Activated CD8-positive, alpha-beta memory T cell treated with anti-CD3 and anti-CD28 coated beads for 36 hours (primary cell): Measurements from ENCODE around the gene VWA5B2. TPM values are rescaled to one million over a fixed set of nuclear protein-coding genes. Genes with fewer than 3 reads are reported as not detected.

Source experiments
- CTCF ChIA-PET: fragments of 350-600 bp; sonication (Branson Sonifier 250); formaldehyde crosslinking; loops from one replicate; lab custom pipeline; 2021; ENCODE audit warnings: antibody characterized with exemption; lab: Charles Lee
- POLR2A ChIA-PET: fragments of 350-600 bp; sonication (Branson Sonifier 250); formaldehyde crosslinking; loops from one replicate; lab custom pipeline; 2021; ENCODE audit warnings: antibody characterized with exemption; lab: Charles Lee
- total RNA-seq, 2 experiments: library from RNA; stranded (reverse); gene quantifications; one replicate each; pipeline ENCODE4 v1.2.3, GENCODE V29; 2021

Gene VWA5B2
- total RNA-seq, 2 experiments from 2014 or later: not detected

DNA sequence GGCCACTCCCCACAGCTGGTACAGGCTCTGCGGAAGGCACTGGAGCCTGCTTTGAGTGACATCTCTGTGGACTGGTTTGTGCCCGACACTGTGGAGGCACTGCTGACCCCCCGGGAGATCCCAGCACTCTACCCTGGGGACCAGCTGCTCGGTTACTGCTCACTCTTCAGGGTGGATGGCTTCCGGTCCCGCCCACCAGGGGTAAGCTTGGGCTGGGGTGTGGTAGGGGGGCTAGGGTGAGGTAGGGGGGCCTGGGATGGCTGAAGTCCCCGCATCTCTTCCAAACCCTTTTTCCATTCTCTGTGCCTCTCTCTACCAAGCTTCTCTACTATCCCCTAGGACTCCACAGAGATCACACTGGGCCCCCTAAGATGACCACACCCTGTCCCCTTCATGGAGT is 7.8 kb downstream of the VWA5B2 start:
- ChIA-PET CTCF (interaction anchor here (0.6 to 2.7 kb wide), 3 partner anchors 9 to 13 kb away, joined by 3 to 15 read pairs (median 7); partner anchors contain the start of gene EEF1AKMT4), POLR2A (no interaction called here)

DNA sequence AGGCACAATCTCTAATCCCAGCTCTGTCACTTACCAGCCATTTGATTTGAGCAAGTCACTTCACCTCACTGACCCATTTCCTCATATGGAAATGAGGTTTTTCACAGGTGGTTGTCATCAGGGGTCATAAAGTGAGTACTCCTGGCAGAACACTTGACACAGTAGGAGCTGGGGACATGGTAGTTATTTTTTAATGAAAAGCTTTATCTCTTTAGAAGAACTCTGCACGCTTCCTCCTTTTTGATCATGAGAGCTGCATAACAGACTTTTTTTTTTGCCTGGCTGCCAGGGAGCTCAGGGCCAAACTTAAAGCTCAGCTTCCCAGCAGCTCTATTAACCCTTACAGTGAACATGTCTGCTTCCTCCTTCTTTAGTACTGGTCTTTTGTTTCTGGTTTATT is 8.4 kb downstream of the VWA5B2 start:
- POLR2A ChIA-PET: no interaction called here
- CTCF ChIA-PET: interaction anchor here (0.5 to 2.7 kb wide), 3 partner anchors 10 to 15 kb away, joined by 4 to 15 read pairs (median 7); partner anchors contain the start of gene EEF1AKMT4

DNA sequence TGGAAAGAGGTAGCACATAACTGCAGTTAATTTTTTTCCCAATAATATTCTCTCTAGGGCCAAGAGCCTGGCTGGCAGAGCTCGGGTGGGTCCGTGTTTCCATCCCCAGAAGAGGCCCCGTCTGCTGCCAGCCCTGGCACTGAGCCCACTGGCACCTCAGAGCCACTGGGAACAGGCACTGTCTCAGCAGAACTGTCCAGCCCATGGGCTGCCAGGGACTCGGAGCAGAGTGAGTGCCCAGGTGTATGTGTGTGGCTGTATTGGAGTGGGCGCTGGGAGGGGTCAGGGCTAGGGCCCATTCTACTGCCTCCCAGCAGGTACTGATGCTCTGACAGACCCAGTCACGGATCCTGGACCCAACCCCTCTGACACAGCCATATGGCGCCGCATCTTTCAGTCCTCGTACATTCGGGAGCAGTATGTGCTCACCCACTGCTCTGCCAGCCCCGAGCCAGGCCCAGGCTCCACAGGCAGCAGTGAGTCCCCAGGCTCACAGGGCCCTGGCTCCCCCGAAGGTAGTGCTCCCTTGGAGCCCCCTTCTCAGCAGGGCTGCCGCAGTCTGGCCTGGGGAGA is 8.9 kb downstream of the VWA5B2 start:
- ChIA-PET CTCF (interaction anchor here (0.5 to 2.7 kb wide), 3 partner anchors 11 to 15 kb away, joined by 4 to 15 read pairs (median 7); partner anchors contain the start of gene EEF1AKMT4), POLR2A (no interaction called here)

DNA sequence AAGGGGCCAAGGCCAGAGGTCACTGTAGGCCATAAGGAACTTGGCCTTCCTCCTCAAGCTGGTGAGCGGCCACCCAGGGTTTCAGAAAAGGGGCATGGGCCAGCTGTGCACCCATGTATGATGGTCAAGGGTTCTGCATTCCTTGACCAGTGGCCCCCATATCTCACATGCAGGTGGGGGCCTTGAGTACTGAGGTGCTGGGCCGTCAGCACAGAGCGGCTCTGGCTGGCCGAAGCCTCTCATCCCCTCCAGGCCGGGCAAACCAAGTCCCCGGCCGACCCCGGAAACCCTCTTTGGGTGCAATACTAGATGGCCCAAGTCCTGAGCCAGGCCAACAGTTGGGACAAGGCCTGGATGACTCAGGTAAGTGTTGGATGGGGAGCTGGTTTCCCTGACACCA is 9.8 kb downstream of the VWA5B2 start:
- CTCF ChIA-PET: interaction anchor here (0.8 to 1.1 kb wide), 2 partner anchors 11 to 18 kb away, joined by 3 to 5 read pairs; no protein-coding TSS in a partner anchor
- POLR2A ChIA-PET: no interaction called here

DNA sequence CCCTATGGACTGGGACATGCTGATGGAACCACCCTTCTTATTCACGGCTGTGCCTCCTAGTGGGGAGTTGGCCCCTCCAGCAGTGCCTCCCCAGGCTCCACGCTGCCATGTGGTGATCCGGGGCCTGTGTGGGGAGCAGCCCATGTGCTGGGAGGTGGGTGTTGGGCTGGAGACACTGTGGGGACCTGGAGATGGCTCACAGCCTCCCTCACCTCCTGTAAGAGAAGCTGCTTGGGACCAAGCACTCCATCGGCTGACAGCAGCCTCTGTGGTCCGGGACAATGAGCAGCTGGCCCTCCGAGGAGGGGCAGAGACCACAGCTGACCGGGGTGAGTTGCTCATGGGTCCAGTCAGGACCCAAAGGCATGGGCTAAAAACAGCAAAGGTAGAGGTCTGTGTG is 10.3 kb downstream of the VWA5B2 start:
- CTCF ChIA-PET: interaction anchor here (1.1 to 1.4 kb wide), 2 partner anchors 11 to 12 kb away, joined by 5 to 10 read pairs; no protein-coding TSS in a partner anchor
- POLR2A ChIA-PET: interaction anchor here (1.4 kb wide), 1 partner anchor 20 kb away, joined by 5 read pairs; no protein-coding TSS in a partner anchor

DNA sequence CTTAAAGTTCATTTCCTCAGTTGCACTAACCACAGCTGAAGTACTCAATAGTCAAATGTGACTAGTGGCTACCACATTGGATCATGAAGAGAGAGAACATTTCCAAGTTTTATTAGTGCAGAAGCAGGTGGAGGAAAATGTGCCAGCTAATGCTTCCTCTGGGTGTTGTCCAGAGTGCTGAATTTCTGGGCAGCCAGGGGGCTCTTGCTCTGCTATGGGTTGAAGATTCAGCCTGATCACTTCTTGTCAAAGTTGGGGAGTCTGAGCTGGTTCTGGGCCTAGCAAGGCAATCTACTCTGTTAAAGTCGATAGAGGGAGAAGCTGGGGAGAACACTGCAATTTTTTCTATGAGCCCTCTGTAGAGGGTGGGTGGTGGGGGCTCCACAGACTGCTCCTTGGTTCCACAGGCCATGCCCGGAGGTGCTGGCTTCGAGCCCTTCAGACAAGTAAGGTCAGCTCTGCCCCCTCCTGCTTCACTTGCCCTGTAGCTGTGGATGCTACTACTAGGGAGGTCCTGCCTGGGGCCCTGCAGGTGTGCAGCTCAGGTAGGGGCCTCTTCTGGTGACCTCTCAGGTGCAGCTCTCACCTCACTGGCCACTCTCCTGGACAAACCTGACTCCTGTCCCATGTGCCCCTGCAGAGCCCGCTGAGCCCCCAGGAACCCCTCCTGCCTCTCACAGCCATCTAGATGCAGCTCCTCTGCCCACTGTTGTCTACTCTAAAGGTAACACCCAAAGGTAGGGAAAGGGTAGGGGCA is 11.2 kb downstream of the VWA5B2 start:
- CTCF ChIA-PET: interaction anchor here (0.6 to 1.4 kb wide), 4 partner anchors 9 to 23 kb away, joined by 3 to 10 read pairs (median 4); no protein-coding TSS in a partner anchor
- POLR2A ChIA-PET: interaction anchor here (0.5 to 1.4 kb wide), 3 partner anchors 20 to 606 kb away, joined by 4 to 5 read pairs (median 4); no protein-coding TSS in a partner anchor

DNA sequence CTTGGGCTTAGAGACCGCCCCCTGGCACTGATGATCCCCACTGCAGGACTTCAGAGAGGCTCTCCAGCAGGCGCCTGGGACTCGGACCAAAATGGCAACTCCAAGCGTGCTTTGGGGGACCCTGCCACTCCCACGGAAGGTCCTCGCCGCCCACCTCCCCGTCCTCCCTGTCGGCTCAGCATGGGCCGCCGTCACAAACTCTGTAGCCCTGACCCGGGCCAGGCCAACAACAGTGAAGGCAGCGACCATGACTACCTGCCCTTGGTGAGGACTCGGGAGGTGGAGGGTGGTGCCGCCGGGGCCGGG is 11.7 kb downstream of the VWA5B2 start:
- POLR2A ChIA-PET: interaction anchor here (0.6 to 1.4 kb wide), 2 partner anchors 19 to 606 kb away, joined by 4 to 5 read pairs; no protein-coding TSS in a partner anchor
- CTCF ChIA-PET: interaction anchor here (0.6 to 1.6 kb wide), 4 partner anchors 10 to 22 kb away, joined by 3 to 10 read pairs (median 4); no protein-coding TSS in a partner anchor

DNA sequence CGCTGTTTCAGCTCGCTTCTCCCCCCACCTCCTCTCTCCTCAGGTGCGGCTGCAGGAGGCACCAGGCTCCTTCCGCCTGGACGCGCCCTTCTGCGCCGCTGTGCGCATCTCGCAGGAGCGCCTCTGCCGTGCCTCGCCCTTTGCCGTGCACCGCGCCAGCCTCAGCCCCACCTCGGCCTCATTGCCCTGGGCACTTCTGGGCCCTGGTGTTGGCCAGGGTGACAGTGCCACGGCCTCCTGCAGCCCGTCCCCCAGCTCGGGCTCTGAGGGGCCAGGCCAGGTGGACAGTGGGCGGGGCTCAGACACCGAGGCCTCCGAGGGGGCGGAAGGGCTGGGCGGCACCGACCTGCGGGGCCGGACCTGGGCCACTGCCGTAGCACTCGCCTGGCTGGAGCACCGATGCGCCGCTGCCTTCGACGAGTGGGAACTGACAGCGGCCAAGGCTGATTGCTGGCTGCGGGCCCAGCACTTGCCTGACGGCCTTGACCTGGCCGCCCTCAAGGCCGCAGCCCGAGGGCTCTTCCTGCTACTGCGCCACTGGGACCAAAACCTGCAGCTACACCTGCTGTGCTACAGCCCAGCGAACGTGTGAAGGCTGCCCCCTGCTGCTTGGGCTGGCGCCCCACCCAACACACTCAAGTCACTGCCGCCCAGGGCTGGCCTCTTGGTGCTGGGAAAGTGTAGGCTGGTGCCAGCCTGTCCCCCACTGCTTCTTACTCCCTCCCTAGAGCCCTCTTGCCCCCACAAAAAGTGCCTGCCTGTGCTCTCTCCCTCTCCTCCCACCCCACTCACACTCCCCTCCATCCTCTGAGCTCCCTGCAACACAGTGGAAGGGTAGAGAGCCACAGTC is 12.3 kb downstream of the VWA5B2 start:
- POLR2A ChIA-PET: no interaction called here
- CTCF ChIA-PET: interaction anchor here (0.6 to 1.6 kb wide), 4 partner anchors 10 to 47 kb away, joined by 3 to 5 read pairs (median 4); no protein-coding TSS in a partner anchor

DNA sequence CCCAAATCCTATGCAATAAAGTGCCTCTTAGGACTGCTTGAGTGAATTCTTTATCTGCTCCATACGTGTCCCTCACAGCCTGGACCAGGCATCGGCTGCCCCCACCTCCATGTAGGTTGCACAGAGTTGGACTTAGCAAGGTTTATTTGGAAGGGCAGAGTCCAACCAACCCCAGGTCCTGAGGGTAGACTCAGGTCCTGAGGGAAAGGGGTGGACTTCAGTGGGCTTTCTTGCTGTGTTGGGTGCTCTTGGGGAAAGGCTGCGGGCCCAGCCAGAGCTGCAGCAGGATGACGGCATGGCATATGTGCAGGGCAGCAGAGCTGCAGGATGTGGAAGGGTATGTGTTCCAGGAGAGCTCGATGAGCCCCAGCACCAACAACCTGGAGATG is 12.9 kb downstream of the VWA5B2 start:
- CTCF ChIA-PET: interaction anchor here (1.0 to 1.6 kb wide), 2 partner anchors 15 to 47 kb away, joined by 3 to 5 read pairs; no protein-coding TSS in a partner anchor
- POLR2A ChIA-PET: no interaction called here

DNA sequence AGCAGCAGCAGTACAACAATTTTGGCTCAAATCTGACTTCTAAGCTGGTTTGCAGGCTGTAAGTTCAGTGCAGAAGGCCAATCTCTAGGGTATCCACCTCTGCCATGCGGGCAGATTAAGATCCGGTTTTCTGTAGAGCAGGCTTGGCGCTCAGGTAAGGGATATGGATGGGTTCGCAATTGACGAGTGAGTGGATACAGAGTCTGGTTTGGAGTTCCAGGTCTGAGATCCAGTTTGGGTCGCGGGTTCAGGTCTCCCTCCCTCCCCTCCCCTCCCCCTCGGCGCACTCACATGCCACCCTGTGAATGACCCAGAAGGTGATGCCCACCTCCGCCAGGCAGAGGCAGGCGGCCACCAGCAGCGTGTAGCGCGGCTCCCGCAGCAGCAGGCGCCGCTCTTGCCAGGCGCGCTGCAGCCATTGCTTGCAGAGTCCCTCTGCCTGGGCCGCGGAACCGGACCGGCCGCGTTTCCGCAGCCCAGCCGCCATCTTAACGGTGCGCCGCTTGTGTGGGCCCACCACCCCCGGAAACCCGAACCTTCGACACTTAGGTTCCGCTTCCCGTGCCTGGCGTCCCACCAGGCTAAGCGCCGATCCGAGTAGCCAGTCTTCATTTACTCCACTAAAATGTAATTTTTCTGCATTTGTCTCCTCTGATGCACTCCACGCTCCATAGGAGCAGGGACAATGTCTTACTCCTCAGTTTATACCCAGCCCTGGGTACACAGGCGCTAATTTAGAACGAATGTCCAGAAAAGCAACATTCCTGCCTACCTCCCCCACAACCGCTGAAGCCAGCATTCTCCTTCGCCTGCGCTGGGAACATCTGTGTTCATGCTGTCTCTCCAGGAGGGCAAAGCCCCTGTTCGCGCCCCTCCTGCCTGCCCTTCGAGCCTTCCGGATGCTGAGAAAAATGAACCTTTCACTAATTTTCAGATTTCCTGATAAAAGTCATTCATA is 19.3 kb downstream of the VWA5B2 start, which contains the start of gene ALG3:
Gene ALG3, minus strand, starts transcription at position 509 of the 958 bp plus-strand sequence. Its CDS starts 22 bp downstream, at position 487.
- CTCF ChIA-PET: interaction anchor here (0.8 to 1.4 kb wide), 4 partner anchors 11 to 113 kb away, joined by 3 to 29 read pairs (median 6); no protein-coding TSS in a partner anchor
- POLR2A ChIA-PET: no interaction called here

DNA sequence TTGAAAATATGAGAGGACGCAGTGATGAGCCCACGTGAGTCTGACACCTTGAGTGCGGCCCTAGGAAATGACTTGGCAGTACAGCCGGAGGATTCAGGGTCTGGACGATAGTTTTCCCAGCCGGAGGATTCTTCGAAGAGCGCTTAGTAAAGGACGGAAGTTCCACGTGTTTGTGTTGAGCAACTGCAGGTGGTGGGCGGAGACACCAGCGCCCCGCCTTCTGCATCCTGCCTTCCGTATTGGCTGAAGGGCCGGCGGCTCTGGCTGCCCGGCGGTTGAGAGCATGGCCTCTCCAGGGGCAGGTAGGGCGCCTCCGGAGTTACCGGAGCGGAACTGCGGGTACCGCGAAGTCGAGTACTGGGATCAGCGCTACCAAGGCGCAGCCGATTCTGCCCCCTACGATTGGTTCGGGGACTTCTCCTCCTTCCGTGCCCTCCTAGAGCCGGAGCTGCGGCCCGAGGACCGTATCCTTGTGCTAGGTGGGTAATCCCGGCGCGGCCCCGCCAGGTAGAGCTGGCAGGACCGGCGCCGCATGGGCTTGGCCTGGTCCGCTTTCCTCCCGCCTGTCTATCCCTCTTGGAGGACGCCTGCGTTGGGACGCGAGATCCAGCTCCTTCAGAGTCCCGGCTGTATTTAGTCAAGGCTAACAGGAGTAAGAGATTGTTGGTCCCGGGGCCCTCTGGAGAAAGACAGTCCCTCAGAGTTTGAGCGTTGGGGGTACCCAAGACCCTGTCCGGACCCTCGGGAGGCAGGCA is 20.2 kb downstream of the VWA5B2 start, which contains the start of gene EEF1AKMT4:
Gene EEF1AKMT4, plus strand, starts transcription at position 261 of the 755 bp plus-strand sequence. Its CDS starts 23 bp downstream, at position 284.
- POLR2A ChIA-PET: interaction anchor here (0.5 to 1.2 kb wide), 3 partner anchors 12 to 26 kb away, joined by 3 to 6 read pairs (median 3); no protein-coding TSS in a partner anchor
- CTCF ChIA-PET: interaction anchor here (0.6 to 2.3 kb wide), 19 partner anchors 9 to 1059 kb away, joined by 3 to 29 read pairs (median 4); partner anchors contain the start of genes ABCC5, ABCF3 and EIF2B5

DNA sequence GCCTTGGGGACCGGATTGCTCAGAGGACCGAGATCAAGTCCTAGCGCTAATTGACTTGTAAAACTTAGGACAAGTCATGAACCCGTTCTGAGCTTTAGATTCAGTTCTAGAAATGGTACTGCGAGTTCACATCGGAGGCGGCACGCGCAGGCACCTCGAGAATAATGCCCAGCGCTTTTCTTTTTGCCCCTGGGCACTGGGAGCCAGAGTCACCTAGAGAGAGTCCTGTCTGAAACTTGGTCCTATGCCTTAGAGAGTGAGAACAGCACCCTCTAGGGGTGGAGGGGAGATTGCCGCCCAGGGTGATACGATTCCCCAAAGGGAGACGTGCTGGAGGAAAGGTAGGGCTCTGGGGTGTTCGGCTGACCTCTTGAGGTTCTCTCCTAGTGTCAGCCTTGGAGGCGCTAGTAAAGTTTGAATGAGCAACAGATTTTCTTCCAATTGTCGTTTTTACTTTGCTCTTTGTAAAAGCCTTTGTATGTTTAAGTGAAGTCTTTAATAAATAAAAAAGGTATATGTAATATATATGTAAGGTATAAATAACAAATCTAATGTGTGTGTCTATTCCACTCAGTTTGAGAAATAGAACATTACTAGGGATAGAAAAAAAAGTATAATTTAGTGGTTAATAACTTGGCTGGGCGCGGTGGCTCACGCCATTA is 20.9 kb downstream of the VWA5B2 start:
- ChIA-PET CTCF (interaction anchor here (0.6 to 2.3 kb wide), 18 partner anchors 8 to 1058 kb away, joined by 3 to 29 read pairs (median 4); partner anchors contain the start of genes ABCC5, ABCF3 and EIF2B5), POLR2A (interaction anchor here (0.9 to 1.2 kb wide), 2 partner anchors 12 to 22 kb away, joined by 3 read pairs; no protein-coding TSS in a partner anchor)

DNA sequence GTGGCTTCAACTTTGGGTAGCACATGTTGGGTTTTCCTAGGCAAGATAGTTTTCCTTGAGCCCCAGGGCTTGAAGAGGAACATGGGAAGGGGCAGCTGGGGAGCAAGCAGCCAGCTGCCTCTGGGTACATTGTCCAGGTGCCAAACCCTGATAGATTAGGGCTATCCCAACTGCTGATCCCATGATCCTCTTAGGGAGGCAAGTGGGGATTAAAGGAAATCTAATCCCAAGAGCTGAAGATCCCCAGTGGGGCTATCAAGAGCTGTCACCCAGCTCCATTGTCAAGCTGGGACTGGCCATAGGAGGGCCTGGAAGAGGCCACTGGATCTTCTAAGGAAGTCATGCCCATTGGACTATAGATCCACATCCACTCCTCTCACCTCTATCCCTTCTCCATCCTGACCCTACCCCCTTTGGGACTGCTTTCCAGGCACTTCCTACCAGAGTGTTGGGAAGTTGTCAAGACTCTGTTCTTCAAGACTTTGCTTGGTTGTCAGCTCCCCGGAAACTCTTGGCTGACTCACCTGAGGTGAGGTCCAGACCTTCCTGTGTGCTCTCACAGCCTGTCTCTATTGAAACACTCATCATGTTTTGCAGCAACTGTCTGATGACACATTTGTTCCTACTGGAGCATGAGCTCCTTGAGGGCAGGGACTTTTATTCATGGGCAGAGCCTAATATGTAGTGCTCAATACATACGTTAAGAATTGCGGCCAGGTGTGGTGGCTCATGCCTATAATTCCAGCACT is 26.1 kb downstream of the VWA5B2 start:
- POLR2A ChIA-PET: no interaction called here
- CTCF ChIA-PET: interaction anchor here (0.8 to 1.3 kb wide), 2 partner anchors 27 to 39 kb away, joined by 4 read pairs; no protein-coding TSS in a partner anchor

DNA sequence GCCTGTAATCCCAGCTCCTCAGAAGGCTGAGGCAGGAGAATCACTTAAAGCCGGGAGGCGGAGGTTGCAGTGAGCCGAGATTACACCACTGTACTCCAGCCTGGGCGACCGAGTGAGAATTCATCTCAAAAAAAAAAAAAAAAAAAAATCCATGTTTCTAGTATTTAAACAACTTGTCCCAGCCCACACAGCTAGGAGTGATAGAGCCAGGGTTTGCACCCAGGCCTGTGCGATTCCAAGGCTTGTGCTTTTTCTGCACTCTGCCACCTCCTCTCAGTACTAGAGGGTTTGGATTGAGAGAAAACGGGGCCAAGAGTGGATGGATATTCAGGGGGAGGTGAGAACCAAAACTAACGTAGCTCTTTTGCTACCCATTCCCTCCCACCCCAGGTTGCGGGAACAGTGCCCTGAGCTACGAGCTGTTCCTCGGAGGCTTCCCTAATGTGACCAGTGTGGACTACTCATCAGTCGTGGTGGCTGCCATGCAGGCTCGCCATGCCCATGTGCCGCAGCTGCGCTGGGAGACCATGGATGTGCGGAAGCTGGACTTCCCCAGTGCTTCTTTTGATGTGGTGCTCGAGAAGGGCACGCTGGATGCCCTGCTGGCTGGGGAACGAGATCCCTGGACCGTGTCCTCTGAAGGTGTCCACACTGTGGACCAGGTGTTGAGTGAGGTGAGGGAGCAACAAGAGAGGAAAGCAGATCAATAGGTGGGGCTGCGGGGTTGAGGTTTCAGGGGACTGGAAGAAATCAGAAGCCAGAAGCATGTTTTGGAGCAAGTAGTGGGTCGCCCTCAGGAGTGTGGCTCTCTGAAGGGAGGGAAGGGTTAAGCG is 27.9 kb downstream of the VWA5B2 start:
- ChIA-PET CTCF (interaction anchor here (1.3 kb wide), 1 partner anchor 18 kb away, joined by 3 read pairs; no protein-coding TSS in a partner anchor), POLR2A (no interaction called here)
